Endodermal cell (in vitro differentiated cells): ENCODE results near the gene HS3ST2. TPM values are rescaled to one million over a fixed set of nuclear protein-coding genes. Genes with fewer than 3 reads are reported as not detected.

Source experiments
- DNase-seq: peaks from one replicate; pipeline ENCODE4 v3.0.0-alpha.2; 2017
- H3K27ac ChIP-seq: 2 replicates; pipeline ENCODE4 v1.5.1; 2013; ENCODE audit warnings: mild to moderate bottlenecking, low read depth, low read length, moderate library complexity
- H3K27me3 ChIP-seq: 2 replicates; pipeline ENCODE4 v1.6.1; 2013; ENCODE audit warnings: mild to moderate bottlenecking, low read length, moderate library complexity; ENCODE audit not compliant: insufficient read depth, control insufficient read depth, poor library complexity, severe bottlenecking
- H3K36me3 ChIP-seq: 2 replicates; pipeline ENCODE4 v1.7.0; 2013; ENCODE audit warnings: mild to moderate bottlenecking, low read length, moderate library complexity; ENCODE audit not compliant: control insufficient read depth, insufficient read depth
- H3K4me1 ChIP-seq: one replicate; pipeline ENCODE4 v1.7.0; 2013; ENCODE audit warnings: low read length; ENCODE audit not compliant: control insufficient read depth, insufficient read depth
- H3K4me3 ChIP-seq: 2 replicates; pipeline ENCODE4 v1.5.1; 2013; ENCODE audit warnings: mild to moderate bottlenecking, low read length, moderate library complexity
- H3K9ac ChIP-seq: 2 replicates; pipeline ENCODE4 v1.6.1; 2013; ENCODE audit warnings: mild to moderate bottlenecking, low read length, moderate library complexity; ENCODE audit not compliant: poor library complexity, severe bottlenecking; ENCODE audit errors: extremely low read depth
- H3K9me3 ChIP-seq: 2 replicates; pipeline ENCODE4 v1.6.1; 2013; ENCODE audit warnings: mild to moderate bottlenecking, low read length, moderate library complexity; ENCODE audit not compliant: control insufficient read depth
- H3K27ac Mint-ChIP-seq: 2 replicates; pipeline ENCODE4 v1.8.0; 2020; ENCODE audit warnings: mixed read lengths
- H3K27me3 Mint-ChIP-seq: 2 replicates; pipeline ENCODE4 v1.8.0; 2021; ENCODE audit warnings: mild to moderate bottlenecking, mixed read lengths; ENCODE audit not compliant: insufficient read depth
- H3K36me3 Mint-ChIP-seq: 2 replicates; pipeline ENCODE4 v1.8.0; 2020; ENCODE audit warnings: low read depth, mixed read lengths
- H3K4me1 Mint-ChIP-seq: 2 replicates; pipeline ENCODE4 v1.8.0; 2020; ENCODE audit warnings: mixed read lengths
- H3K4me3 Mint-ChIP-seq: 2 replicates; pipeline ENCODE4 v1.8.0; 2020; ENCODE audit warnings: mild to moderate bottlenecking, moderate library complexity, mixed read lengths
- H3K9me3 Mint-ChIP-seq: 2 replicates; pipeline ENCODE4 v1.8.0; 2020; ENCODE audit warnings: mild to moderate bottlenecking, mixed read lengths
- WGBS, 2 experiments: methylation state at CpG; one replicate each; pipeline versions ENCODE4 v1.1.5 to v1.1.7; 2013; ENCODE audit warnings: missing lambda C conversion rate in 2 of 2, mixed read lengths in 1 of 2; ENCODE audit not compliant: insufficient coverage in 1 of 2, insufficient read length in 1 of 2; 5-methylcytosine and 5-hydroxymethylcytosine counted together
- long read RNA-seq, 4 experiments: library from polyadenylated mRNA in 2 of 4; library from RNA in 1 of 4; library from capped mRNA in 1 of 4; stranded (forward) in 3 of 4; unstranded in 1 of 4; transcript quantifications; one replicate each; pipeline ENCODE4 v2.0.0, GENCODE V29; 2020 to 2021; ENCODE audit warnings: inconsistent platforms in 1 of 4
- polyA plus RNA-seq, 2 experiments: library from polyadenylated mRNA; stranded (reverse); fragments of 50-300 nt; gene quantifications; one replicate each; pipeline ENCODE4 v1.2.3, GENCODE V29; 2013
- total RNA-seq, 2 donors: library from RNA; stranded (reverse); fragmentation: NEBNext Ultra II Directional in 1 of 2; extraction: Animal tissue kit (Norgen Biotek cat#: 25700) in 1 of 2; gene quantifications; 2 replicates in 1 of 2; 3 replicates in 1 of 2; pipeline ENCODE4 v1.2.1, GENCODE V29; 2021
- TF ChIP-seq, protein P1 (sequence below): fragments of 200-600 bp; sonication (generic); conservative IDR thresholded peaks from 2 replicates; pipeline ENCODE4 v1.5.0; 2021; ENCODE audit warnings: antibody characterized with exemption, mild to moderate bottlenecking

The HS3ST2 gene
- total RNA-seq: under 1 TPM in 1 of 2 donors, not detected in 1; 0.18 TPM
- 0.82 TPM for polyA plus RNA-seq (2013, experiment 1 of 2)
- polyA plus RNA-seq (2013, experiment 2 of 2): 0.66 TPM
- long read RNA-seq, experiment 1: 0 reads
- long read RNA-seq, experiment 2: 0 reads
- long read RNA-seq, experiment 3, partial matches to known transcripts: 0 of 2 reads
- long read RNA-seq, experiment 3, other reads (novel, unspliced or antisense): 1 of 2 reads
- long read RNA-seq, experiment 4: 0 reads

DNA sequence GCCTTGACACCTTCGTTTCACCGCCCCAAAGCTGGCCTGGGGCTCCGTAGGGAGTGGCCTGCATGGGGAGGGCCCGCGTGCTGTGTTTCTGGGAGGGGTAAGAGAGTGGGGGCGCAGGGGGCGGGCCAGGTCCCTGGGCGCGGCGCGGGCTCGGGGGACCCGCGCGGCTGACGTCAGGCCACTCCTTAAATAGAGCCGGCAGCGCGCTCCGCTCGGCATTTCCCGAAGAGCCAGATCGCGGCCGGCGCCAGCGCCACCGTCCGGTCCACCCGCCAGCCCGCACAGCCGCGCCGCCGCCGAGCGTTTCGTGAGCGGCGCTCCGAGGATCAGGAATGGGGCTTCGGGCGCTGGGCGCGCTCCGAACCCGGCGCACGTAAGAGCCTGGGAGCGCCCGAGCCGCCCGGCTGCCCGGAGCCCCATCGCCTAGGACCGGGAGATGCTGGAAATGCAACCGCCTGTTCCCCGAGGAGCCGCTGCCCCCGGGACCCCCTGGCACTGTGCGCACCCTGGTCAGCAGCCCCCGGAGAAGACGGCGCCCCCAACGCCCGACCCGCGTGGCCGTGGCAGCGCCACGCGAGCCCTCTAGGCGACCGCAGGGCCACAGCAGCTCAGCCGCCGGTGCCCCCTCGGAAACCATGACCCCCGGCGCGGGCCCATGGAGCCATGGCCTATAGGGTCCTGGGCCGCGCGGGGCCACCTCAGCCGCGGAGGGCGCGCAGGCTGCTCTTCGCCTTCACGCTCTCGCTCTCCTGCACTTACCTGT lies at the start of gene HS3ST2:
Gene HS3ST2, plus strand, starts transcription at position 215 of the 763 bp plus-strand sequence. Its CDS starts 449 bp downstream, at position 664.
- DNase-seq: peak; percentile 91
- no peaks in the 10 kb centered on the region for H3K36me3 ChIP-seq
- no peaks in the 10 kb centered on the region for H3K4me1 ChIP-seq
- Mint-ChIP-seq H3K27ac (no peak within 1 kb of the TSS), H3K9me3 (no peaks in the 10 kb centered on the region), H3K27me3 (peaks cover 92% of the 10 kb centered on the region), H3K36me3 (no peaks in the 10 kb centered on the region), H3K4me3 (peak within 1 kb of the TSS; percentile 64), H3K4me1 (peaks cover 5% of the 10 kb centered on the region)
- peaks cover 93% of the 10 kb centered on the region for H3K27me3 ChIP-seq
- H3K9me3 ChIP-seq: no peaks in the 10 kb centered on the region
- H3K9ac ChIP-seq: no peak within 1 kb of the TSS
- TF ChIP-seq, protein P1, sequence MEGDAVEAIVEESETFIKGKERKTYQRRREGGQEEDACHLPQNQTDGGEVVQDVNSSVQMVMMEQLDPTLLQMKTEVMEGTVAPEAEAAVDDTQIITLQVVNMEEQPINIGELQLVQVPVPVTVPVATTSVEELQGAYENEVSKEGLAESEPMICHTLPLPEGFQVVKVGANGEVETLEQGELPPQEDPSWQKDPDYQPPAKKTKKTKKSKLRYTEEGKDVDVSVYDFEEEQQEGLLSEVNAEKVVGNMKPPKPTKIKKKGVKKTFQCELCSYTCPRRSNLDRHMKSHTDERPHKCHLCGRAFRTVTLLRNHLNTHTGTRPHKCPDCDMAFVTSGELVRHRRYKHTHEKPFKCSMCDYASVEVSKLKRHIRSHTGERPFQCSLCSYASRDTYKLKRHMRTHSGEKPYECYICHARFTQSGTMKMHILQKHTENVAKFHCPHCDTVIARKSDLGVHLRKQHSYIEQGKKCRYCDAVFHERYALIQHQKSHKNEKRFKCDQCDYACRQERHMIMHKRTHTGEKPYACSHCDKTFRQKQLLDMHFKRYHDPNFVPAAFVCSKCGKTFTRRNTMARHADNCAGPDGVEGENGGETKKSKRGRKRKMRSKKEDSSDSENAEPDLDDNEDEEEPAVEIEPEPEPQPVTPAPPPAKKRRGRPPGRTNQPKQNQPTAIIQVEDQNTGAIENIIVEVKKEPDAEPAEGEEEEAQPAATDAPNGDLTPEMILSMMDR: peak; percentile 75
- WGBS, 2 experiments: 1% methylated on average over 25 to 90 of the region's 90 CpGs
- peak within 1 kb of the TSS; percentile 74 for H3K4me3 ChIP-seq
- H3K27ac ChIP-seq: no peak within 1 kb of the TSS

DNA sequence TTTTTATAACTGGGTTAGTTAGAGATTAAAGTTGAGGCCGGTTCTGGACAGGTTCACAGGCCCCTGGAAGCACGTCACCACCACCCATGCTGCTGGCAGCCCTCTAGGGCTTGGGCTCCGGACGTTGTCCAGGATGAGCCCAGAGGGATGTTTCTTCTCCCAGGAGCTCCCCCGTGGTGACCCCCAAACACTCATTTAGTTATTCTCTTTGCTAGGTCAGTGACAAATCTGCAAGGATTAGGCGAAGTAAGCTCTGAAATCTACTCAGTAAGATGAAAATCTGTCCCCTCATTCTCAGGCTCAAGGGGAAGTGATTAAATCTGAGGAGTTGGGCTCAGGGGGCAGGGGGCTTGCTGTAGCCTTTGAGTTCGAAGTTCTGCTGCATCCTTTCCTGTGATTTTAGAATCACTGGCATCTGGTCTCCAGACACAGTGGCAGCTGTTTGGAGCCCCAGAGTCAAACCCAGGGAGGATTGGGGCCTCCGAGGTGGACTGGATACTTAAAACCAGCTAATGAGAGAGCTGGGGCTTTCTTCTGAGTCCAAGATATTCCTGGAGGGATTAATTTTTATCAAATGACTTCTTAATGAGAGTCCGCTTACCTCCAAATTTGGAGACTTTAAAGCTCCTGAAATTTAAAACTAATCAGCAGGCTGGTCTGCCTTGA lies 49.2 kb upstream of the HS3ST2 start:
- Mint-ChIP-seq H3K27me3 (peaks cover 16% of the 10 kb centered on the region), H3K4me3 (no peak overlapping the region), H3K9me3 (no peaks in the 10 kb centered on the region), H3K27ac (peak overlapping the region; percentile 26), H3K36me3 (no peaks in the 10 kb centered on the region), H3K4me1 (peaks cover 26% of the 10 kb centered on the region)
- Histone ChIP-seq H3K4me3 (no peak overlapping the region), H3K27me3 (no peaks in the 10 kb centered on the region), H3K36me3 (no peaks in the 10 kb centered on the region), H3K4me1 (peaks cover 14% of the 10 kb centered on the region), H3K27ac (peak overlapping the region; percentile 59), H3K9me3 (peaks cover 4% of the 10 kb centered on the region), H3K9ac (no peak overlapping the region)
- TF ChIP-seq, protein P1: no peak
- peak; percentile 56 for DNase-seq
- WGBS, 2 experiments: 67 to 73% methylated on average over 7 to 9 of the region's 9 CpGs

DNA sequence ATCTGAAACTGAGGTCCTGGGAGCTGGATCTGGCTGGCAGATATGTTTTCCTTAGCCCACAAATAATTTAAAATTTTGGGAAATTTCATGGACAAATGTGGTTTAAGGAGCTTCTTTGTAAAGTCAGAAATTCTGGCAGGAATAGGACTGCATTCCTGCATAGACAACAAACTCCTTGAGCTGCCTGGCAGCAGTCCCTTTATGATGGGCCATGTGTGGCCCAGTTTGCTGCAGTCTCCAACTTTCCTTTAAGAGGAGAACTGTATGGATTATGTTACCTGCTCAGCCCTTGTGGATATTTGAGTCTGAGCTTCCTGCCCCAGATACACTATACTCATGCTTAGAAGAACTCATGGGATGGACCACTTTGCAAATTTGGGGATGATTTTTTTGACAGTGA lies 48.5 kb upstream of the HS3ST2 start:
- Mint-ChIP-seq H3K4me3 (no peak overlapping the region), H3K27me3 (peaks cover 16% of the 10 kb centered on the region), H3K27ac (no peak overlapping the region), H3K4me1 (peaks cover 29% of the 10 kb centered on the region), H3K36me3 (no peaks in the 10 kb centered on the region), H3K9me3 (no peaks in the 10 kb centered on the region)
- TF ChIP-seq, protein P1: no peak
- DNase-seq: no peak
- Histone ChIP-seq H3K4me3 (no peak overlapping the region), H3K36me3 (no peaks in the 10 kb centered on the region), H3K27me3 (no peaks in the 10 kb centered on the region), H3K4me1 (peaks cover 14% of the 10 kb centered on the region), H3K27ac (peak overlapping the region; percentile 59), H3K9ac (no peak overlapping the region), H3K9me3 (peaks cover 4% of the 10 kb centered on the region)
